GM12874 (cell line): ENCODE data around the gene PDE7B.

Experiments used
- TF ChIP-seq, protein P1 (sequence below): IDR thresholded peaks from 2 replicates; pipeline ENCODE4 v1.5.1; 2011; ENCODE audit warnings: low read depth, mild to moderate bottlenecking, control low read depth, low read length, moderate library complexity; ENCODE audit not compliant: insufficient read depth

Gene PDE7B

DNA sequence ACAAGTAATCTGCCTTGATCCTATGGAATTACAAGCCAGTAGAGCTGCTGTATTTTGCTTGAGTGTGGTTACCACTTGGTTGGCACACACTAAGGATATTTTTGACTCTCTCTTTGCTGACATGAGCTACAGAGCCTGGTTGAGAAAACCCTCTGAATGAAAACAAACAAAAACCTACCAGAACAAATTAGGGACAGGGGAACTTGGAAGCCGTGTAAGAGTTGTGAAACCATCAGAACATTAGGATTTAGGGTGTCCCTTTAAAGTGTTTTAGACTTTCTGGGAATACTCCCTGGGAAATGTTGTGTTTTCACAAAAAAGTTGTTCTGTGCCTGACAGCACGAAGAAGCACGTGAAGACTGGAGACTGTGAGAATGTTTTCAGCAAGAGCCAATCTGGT lies 20.5 kb upstream of the PDE7B start:
- TF ChIP-seq, protein P1, sequence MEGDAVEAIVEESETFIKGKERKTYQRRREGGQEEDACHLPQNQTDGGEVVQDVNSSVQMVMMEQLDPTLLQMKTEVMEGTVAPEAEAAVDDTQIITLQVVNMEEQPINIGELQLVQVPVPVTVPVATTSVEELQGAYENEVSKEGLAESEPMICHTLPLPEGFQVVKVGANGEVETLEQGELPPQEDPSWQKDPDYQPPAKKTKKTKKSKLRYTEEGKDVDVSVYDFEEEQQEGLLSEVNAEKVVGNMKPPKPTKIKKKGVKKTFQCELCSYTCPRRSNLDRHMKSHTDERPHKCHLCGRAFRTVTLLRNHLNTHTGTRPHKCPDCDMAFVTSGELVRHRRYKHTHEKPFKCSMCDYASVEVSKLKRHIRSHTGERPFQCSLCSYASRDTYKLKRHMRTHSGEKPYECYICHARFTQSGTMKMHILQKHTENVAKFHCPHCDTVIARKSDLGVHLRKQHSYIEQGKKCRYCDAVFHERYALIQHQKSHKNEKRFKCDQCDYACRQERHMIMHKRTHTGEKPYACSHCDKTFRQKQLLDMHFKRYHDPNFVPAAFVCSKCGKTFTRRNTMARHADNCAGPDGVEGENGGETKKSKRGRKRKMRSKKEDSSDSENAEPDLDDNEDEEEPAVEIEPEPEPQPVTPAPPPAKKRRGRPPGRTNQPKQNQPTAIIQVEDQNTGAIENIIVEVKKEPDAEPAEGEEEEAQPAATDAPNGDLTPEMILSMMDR = no peak

DNA sequence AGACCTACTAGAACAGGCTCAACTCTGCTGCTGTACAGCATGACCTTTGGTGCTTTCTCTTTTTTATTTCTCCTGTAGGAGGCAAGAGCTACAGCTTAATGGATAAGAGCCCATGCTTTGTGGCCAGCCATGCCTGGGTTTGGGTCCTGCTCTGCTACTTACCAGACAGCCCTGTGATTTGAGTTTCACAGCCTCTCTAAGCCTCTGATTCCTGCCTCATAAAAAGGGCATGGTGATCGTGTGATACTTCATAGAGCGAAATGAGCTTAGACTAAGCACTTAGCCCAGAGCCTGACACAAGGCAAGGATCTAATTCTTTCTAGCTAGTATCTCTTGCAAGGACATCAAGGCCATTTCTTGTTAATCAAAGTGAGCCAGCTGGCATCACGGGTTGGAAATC lies 19.3 kb upstream of the PDE7B start:
- TF ChIP-seq, protein P1 = no peak

DNA sequence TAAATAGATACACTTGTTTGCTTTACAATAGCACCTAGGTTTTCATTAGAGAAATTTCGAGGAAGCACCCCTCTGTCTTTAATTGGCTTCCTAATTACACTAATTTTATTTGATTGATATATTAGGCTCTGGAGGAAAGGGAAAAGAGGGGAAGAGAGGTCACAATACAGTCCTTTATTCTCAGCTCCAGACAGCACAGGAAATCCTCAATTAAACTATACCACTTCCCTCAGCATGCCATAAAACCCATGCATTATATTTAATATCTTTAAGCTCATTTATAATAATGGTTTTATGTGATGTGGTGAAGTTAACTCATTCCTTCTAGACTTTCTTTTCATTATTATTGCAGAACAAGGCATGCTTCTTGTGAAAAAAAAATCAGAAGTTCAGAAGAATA lies 17.7 kb upstream of the PDE7B start:
- TF ChIP-seq, protein P1 = no peak

DNA sequence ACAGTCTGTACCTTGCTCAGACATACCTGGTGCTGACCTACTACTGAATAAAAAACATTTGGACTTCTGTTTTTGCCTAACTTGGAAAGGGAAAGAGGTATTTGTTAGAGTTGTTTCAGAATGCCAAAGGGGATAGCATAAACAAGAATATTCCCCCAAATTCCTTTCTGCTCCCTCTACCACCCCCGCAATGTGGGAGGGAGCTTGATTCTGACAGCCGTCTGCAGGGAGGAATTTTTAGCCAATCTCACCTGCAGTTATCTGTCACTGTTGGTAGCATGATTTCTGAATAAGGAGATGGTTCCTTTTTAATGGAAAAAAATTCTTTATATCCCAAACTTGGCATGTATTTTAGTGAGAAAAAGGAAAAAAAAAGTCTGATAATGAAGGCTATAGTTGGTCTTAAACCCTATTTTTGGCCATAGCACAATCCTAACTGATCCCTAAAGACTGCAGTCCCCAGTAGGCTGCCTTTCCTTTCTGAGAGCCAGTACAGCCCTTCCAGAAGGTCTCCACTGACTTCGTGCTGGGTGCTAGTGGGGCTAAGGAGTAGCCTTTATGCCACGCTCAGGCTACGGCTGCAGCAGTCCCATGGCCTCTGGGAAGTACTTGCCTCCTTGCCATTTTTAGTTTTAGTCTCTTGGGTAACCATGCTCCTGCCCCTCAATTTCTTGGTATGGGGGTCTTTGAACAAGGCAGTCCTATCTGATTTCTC lies 13.6 kb upstream of the PDE7B start:
- TF ChIP-seq, protein P1 = no peak

DNA sequence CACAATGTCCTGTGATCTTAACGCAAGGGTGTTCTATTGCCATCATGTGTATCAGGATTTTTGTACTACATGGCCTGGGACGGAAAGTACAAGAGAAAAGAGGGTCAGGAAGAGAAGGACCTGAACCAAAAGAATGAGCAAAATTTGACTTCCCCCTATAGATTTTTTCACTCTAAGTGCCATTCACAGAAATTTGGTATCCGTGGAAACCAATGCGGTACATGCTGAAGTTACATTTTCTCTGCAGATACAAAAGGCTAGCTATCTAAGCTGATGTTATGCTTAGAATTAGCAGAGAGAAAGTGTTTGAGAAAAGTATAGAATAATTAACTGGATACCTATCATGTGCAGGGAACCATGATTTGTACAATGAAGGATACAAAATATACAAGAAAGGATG lies 12.4 kb upstream of the PDE7B start:
- TF ChIP-seq, protein P1 = no peak

DNA sequence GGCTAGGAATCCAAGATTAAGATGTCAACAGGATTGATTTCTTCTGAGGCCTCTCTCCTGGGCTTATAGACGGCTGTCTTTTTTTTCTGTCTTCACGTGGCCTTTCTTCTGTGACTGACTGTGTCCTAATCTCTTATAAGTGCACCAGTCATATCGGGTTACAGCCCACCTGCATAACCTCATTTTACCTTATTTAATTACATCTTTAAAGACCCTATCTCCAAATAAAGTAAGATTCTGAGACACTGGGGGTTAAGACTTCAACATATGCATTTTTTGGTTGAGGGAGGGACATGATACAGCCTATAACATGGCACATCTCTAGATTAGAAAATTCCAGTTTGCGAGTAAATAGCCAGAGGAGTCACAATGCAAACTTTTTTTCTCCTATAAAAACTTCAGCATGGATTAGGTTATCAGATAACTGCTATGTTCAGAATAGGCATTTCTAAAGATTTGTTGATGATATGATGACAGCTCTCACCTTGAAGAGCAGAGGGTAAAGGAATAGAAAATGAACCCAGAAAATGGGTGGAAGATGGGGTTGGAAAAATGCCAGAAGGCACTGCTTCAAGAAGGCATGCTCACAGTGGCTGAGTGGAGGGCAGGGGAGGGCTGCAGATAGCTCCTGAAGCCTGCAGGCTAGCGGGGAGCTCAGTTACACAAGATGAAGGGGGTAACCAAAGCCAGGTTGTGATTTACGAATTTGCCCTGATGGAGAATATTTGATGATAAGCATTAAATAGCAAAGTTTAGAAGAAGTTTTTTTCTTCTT lies 8.7 kb upstream of the PDE7B start:
- TF ChIP-seq, protein P1 = no peak

DNA sequence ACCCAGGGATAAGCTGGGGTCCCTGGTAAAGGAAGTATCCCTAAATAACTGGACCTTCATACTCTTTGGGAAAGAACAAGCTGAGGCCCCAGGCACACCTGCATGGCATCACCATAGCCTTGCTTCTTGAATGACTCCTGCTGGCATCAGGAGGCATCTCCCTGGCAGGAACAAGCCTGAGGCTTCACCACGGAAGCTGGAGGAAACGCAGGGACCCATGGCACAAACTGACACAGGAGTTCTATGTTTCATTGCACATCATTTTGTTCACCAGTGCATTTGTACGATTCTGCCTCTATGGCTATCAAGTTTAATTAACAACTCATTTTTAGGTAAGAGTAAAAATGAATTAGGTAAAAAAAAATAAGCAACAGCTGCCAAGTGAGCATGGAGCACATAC lies 619 bp upstream of the PDE7B start:
- TF ChIP-seq, protein P1 = no peak
